Pons (tissue), 1 donor: ENCODE data around the gene ALPK3.

Source experiments
- DNase-seq: peaks from one replicate; pipeline ENCODE4 v3.0.0-alpha.2; 2016; ENCODE audit warnings: low spot score

Gene ALPK3

DNA sequence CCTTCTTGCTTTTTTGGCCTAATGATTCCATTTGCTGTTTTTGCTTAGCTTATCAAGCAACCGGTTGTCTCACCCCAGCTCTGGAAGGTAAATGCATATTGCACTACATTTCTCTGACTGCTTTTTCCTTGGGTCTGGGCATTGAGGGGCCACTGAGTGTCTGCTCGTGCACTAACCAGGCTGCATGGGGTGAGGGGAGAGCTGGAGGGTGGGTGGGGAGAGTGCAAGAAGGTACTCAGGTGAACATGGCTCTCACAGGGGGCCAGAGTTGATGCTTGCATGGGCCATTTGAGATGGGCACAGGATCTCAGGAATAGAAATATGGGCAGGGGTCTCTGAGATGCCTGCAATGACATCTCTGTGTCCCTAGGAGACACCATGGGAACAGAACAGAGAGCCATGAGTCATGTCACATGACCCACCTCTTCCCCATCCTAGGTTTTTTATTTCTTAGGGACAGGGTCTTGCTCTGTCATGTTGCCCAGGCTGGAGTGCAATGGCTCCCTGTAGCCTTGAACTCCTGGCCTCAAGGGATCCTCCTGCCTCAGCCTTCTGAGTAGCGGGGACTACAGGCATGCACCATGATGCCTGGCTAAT is 6.2 kb downstream of the ALPK3 start:
- DNase-seq = no peak

DNA sequence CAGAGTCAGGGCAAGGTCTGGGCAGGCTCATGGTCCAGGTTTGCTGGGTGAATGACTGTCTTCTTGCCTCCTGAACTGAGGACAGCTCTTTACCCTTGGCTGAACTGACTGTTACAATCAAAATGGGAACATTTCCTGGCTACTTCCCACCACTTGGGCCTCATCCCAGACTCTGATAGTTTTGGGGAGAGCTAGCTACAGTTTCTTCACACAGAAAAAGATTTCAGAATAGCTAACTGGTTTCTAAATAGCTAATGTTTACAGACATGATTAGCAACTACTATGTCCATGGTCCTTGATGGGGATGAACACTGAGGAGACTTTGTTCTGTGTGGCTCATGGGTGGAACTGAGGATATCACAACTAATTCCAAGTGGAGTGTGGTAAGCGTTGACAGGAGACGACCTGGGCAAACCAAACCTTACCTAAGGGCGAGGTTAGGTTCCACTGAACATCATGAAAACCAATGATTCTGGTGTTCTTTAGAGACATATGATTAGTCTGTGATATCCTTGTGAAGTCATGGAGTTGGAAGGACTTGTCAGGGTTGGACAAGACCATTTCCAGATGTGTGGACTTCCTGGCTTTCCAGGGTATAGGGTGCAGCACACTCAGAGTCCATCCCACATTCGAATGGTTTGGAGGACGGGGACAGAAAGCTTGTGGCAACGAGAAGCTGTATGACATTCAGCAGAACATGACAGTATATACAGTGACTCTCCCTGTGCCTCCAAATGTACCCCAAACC is 7.3 kb downstream of the ALPK3 start:
- DNase-seq = peak; percentile 54

DNA sequence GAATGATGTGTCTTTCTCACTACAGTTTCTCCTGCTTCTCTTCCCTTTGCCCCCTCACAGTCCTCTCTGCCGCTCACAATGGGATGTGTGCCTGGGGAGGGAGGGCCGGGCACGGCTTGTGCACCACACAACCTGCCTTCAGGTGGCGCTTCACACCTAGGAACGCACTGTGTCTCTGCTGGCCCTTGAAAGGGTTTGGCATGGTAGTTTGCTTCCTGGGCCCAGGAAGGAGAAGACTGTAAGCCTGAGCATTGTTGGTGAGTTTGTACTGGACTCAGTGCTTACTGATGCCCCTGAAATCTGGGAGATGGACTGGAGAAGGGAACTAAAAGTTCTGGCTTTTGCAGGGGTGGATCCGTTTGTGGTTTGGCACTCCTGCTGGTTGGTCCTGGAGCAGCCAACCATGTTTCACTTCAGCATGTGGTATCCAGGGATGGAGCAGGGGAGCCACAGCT is 9.2 kb downstream of the ALPK3 start:
- no peak for DNase-seq

DNA sequence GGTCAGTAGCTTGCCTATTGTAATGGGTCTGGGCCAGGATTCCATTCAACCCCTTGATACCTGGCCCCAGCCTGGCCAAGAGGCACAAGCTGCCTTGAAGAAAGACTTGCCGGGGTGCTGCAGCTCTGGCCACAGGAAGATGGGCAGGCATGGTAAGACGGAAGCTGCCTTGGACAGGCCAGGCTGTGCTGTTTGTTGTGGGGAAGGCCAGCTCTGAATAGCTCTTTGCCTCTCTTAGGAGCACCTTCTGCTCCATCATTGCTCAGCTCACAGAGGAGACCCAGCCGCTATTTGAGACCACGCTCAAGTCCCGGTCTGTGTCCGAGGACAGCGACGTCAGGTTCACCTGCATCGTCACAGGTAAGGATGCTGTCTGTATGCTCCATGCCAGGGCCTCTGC is 10.1 kb downstream of the ALPK3 start:
- DNase-seq = no peak

DNA sequence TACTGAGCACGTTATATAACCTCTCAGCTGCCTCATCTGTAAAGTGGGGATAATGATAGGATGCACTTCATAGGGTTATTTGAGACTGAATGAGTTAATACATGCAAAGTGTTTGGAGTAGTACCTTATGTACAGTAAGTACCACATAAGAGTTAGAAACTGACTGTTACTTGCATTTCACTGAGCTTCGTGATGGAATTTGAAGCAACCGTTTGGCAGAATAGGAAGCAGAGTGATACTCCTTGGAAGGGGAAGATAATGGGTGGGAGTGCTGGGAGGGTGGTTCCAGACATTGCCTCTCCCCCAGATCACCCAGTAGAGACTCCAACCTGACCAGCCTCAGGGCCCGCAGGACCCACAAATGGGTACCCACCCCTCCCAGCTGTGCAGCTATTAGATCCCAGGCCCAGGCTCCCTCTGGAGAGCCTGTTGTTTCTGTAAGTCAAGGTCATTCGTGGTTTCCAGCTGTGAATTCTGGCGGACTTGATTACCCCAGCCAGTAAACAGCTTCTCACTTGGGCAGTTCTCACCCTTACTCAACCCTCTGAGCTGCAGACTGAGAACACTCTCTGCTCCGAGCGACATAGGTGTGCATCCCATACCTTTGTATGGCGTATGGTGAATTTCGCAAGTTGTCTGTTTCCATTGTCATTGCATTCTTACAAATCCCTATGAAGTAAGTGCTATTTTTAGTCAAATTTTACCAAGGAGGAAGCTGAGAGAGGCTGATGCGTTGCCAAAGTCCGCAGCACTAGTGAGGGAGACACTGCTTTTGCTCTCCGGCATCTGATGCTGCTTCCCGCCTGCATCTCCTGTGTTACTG is 11.1 kb downstream of the ALPK3 start:
- DNase-seq = no peak

DNA sequence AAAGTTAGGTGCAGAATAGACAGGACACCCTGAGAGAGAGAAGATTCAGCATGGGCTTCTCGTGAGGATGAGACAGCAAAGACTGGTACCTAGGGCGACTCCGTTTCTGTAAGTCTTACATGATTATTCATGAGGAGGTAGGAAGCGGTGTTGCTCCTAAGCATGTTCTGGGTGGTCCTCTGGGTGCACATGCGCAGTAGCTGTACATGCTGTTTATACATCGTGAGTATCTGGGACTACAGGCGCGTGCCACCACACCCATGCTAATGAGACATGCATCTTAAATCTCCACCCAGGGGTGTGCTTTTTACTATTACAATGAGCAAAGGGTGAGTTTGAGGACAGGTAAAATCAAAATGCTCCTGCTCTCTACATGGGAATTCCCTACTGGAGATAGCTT is 12.3 kb downstream of the ALPK3 start:
- DNase-seq = no peak

DNA sequence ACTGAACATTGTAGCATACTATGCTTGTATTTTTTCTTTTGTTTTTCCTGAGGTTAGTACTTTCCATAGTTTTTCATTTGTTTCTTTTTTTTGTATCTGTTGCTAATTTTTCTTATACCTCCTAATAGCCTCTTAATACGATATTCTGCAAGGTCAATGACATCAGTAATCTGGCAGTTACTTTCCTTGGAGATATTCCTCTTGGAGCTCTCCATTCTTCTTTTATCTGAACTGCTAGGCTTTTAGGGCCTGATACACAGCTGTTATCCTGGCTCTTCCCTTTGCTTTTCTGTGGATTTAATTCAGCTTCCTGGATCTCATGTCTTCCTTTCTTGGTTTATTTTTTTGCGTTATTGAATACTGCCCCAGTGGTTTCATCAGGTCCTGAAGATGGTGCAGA is 12.9 kb downstream of the ALPK3 start:
- DNase-seq = no peak

DNA sequence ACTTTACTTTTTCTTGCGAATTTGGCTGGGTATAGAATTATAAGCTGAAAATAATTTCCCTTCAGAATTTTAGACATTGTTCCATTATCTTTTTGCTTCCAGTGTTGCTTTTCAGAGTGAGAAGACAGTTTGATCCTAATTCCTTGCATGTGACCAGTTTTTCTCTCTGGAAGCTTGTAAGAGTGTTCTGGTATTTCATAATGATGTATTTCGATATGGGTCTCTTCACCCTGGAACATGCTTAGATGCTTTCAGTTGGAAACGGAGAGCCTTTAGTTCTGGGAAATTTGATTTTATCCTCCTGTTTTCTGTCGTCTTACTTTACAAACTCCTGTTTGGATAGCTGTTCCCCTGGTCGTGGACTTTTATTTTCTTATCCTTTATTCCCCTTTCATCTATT is 13.9 kb downstream of the ALPK3 start:
- no peak for DNase-seq

DNA sequence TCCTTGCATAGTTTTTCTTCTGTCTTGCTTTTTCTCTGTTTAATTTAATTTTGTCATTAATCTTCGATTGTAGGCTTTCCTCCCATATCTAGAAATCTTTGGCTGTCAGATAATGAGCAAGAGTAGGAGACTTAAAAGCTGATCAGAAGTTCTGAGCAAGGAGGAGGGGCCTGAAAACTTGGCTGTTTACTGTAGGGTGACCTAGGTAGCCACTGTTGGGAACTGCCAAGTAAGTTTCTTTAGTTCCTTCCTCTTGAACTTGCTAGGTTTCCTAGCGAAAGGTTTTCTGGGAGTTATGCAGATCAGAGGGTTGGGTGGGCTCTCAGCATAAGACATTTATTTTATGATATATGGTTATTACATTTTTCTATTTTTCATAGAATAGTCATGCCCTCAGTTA is 14.5 kb downstream of the ALPK3 start:
- no peak for DNase-seq

DNA sequence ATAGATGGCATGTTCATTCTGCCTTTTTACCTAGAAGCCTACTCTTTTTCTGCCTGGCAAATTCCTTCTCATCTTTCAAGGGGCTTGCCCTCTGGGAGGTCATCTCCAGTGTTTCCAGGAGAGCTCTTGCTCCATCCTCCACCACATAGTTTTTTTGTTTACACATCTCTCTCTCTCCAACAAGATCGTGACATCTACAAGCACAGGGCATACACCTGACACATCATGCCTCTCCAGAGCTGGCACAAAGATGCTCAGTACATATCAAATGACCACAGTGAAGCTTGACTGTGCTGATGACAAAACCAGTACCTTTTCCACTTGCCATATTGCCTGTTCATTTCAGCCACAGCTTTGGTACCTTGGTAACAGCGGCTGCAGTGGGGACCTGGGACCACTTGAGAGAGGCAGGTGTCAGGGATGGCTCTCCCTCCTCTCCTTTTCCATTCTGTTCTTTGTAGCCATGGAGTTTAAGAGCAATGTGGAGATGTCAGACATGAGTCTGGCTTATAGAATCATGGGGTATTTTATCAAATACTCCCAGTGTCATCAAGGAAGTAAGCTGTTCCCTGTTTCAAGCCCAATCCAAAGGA is 15.4 kb downstream of the ALPK3 start:
- no peak for DNase-seq

DNA sequence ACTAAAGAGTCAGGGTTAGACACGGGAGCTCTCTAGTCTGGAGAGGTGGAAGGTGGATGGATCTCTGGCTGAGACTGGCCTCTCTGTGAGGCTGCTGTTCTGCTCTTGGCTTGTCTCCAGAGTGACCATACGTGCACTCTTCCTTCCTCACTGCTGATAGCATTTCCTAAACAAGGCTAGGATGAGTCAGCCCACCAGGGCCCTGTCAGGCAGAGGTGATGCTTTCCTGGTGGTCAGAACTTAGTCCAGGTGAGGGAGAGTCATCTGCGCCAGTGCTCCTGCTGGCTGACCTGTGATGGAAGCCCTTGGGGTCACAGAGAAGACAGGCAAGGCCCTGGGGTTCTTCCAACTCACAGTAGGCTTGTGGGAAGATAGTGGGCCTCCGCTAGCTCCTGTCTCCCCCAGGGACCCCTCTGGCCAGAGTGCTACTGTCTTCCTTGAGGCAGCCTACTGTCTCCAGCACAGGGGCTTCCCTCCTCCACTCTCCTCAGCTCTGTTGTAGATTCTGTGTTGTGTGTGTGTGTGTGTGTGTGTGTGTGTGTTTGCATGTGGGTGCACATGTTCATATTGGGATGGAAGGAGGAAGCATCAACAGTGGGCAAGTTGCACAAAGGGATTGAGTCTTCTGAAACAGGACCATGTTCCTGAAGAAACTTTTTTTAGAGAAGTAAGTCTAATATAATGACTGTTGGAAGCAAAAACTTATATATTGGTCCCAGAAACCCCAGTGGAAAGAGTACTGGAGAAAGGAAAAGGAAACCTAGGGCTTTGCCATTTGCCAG is 16.5 kb downstream of the ALPK3 start:
- no peak for DNase-seq

DNA sequence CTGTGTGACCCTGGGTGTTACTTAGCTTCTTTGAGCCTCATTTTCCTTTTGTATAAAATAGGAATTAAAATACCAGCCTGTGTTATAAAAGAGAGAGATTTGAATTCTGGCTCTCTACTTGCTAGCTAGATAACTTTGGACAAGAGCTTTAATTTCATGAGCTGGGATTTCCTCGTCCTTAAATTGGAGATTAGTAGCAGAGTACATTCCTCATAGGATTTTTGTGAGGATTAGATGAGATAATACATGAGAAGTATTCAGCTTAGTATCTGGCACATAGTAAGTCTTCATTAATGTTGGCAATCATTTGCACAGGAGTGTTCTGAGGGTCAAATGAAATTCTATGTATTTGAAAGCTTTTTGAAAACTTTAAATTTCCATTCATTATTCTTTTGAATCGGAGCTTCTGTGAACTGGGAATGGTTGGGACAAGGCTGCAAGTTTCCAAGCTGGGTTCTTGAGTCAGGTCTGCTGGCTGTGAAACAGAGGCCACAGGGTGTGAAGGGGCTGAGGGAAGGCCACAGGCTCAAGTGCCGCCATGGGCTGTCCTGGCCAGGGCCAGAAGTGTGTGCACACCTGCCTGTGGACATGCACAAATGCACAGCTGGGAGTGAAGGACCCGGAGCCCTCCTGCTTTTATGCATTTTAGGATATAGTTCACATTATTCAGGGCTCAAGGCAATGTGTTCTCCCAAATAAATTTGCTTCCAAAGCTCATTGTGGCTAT is 17.2 kb downstream of the ALPK3 start:
- no peak for DNase-seq

DNA sequence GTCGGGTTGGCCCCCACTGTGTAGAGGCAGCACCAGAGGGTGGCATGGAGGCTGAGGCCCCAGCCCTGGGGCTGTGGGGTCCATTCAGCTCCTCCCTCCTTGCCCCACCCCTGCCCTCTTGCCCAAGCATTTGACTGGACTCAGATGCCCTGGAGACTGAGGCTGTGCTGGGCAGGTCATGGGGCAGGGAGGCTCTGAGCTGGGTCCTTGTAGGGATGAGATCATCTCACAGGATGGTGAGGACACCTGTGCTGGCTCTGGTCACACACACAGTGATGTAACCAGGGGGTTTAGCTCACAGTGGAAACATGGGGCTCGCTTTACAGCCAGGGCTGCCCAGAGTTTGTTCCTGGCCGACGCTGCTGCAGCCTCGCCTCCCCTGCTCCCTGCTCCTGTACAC is 17.8 kb downstream of the ALPK3 start:
- no peak for DNase-seq

DNA sequence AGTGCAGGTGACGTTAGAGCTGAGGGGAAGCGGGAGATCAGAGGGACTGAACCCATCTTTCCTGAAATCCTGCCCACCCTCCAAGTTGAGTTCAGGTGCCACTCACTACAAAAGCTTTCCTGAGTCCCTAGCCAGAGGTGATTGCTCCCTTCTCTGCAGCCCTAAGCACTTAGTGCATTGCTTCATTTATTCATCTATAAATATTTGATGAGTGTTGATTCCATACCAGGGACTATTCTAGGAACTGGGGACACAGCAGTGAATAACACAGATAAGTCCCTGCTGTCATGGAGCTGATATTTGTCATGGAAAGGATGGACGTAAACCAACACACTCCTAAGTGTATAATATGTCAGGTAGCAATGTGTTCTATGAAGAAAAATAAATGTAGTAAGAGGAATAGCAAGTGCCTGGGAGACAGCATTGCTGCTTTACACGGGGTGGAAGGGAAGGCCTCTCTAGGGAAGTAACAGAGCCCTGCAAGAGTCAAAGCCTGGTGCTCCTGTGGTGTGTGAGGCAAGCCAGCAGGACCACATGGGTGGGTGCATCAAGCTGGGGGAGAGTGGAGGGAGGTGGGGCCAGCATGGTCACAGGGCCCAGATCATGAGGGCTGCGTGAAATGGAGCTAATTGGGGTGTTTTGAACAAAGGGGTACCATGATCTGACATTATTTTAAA is 18.6 kb downstream of the ALPK3 start:
- DNase-seq = no peak

DNA sequence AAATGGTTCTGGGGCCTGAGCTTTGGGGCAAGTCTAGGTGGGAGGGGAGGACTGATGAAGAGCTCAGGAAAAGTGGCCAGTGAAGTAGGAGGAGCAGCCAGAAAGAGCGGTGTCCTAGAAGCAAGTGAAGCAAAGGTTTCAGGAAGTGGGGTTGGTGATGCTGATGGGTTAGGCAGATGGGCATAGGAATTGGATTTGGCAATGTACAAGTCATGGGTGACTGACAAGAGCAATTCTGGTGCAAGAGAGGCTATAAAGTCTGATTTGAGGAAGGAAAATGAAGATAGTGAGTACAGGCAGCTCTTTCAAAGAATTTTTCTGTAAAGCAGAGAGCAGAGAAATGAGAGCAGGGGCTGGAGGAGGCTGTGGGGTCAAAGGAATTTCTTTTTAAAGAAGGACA is 19.7 kb downstream of the ALPK3 start:
- no peak for DNase-seq

DNA sequence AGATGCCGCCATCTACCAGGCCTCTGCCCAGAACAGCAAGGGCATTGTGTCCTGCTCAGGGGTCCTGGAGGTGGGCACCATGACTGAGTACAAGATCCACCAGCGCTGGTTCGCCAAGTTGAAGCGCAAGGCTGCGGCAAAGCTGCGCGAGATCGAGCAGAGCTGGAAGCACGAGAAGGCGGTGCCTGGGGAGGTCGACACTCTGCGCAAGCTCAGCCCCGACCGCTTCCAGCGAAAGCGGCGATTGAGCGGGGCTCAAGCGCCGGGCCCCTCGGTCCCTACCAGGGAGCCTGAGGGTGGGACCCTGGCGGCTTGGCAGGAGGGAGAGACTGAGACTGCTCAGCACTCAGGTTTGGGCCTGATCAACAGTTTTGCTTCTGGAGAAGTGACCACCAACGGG is 22.6 kb downstream of the ALPK3 start:
- DNase-seq = no peak

DNA sequence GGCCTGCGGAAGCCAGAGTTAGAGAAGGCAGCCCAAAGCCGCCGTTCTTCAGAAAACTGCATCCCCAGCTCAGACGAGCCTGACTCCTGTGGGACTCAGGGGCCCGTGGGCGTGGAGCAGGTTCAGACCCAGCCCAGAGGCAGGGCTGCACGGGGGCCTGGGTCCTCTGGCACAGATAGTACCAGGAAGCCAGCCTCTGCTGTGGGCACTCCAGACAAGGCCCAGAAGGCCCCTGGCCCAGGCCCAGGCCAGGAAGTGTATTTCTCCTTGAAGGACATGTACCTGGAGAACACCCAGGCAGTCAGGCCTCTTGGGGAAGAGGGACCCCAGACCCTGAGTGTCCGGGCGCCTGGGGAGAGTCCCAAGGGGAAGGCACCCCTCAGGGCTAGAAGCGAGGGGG is 23.1 kb downstream of the ALPK3 start:
- DNase-seq = no peak

DNA sequence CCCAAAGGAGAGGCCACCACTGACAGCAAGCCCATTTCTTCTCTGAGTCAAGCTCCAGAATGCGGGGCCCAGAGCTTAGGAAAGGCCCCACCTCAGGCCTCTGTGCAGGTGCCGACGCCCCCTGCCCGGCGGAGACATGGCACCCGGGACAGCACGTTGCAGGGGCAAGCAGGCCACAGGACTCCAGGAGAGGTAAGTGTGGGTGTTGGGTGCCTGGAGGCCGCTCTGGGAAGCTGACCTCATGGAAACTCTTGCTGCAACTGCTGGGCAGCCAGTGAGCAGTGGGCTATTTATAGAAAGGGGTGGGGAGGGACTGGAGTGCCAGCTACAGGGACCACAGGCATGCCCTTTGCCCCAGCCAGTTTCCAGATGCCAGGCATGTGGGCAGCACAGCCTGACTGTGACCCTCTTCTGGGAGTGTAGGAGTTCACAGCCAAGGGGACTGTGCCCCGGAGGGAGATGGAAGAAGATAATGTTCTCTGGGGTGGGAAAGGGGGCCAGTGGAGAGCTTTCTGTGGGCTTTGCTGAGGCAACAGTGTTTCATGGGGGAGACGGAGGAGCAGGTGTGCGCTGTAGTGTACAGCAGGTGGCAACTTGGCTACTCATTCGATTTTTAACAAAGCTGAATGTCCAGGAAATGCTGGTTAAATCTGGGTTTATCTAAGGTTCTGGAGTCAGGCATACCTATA is 23.7 kb downstream of the ALPK3 start:
- DNase-seq = no peak

DNA sequence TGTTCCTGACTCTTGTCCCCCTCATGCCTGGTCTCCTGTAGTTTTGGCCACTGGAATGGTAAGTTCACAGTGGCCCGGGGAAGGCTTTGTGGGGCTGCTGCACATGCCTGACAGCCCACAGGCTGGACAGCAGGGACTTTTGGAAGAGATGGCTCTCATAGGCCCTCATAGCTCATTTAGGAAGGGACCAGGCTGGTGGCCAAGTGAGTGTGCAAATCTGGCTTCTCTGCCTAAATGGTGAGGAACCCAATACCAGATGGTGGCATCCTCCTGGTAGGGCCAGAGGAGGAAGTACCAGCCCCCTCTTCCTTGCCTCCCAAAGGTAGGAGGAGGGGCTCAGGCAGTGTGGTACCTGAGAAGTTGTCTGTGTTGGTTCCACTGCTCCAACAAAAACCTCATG is 25.6 kb downstream of the ALPK3 start:
- no peak for DNase-seq

DNA sequence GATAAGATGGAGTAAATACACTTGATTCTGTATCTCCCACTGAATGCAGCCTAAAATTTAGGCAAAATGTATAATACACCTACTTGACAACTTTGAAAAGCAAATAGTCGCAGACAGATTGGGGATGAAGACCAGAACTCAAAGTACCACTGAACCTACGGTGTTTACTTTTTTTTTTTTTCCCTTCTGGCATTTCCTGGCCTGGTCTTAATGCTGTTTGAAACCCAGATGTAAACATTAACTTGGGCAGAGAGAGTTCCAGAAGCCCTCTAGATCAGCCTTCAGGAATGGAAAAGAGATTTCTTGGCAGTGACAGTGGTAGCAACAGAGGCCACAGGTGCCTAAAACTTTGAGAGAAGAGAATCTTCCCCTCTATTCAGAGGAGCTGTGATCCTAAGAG is 27.8 kb downstream of the ALPK3 start:
- DNase-seq = no peak
